Activated gamma-delta T cell treated with anti-CD3 and anti-CD28 coated beads, Interleukin-2, amount 50 U/mL, for 16 hours (primary cell): ENCODE data around the gene IFNL3.
"Not testable (repeated sequence)": the region's sequence is repeated elsewhere in the genome, so short reads cannot be mapped to it uniquely, and the experiment has no call there.

Experiments
- DNase-seq: peaks from one replicate; pipeline ENCODE4 v3.0.0-alpha.2; 2020; ENCODE audit warnings: low read depth

The IFNL3 gene

DNA sequence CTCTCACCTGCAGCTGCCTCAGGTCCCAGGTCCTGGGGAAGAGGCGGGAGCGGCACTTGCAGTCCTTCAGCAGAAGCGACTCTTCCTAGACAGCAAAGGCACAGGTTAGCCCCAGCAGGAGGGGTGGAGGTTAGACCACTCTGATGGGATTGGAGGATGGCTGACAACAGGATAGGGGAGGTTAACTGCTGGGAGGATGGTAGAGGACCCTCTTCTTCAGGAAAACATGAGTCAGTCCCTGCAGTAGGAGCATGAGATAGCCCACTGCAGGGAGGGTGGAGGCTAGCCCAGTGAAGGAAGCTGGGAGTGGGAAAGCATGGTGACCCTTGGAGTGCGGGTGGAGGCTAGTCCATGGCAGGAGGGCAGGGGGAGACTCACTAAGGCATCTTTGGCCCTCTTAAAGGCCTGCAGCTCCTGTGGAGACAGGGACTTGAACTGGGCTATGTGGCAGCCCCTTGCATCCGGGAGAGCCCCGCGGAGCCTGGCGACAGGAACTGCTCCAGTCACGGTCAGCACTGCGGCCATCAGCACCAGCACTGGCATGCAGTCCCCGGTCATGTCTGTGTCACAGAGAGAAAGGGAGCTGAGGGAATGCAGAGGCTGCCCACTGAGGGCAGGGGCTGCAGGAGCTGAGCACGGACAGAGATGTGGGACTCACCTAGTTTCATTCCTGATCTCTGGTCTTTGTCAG lies at the start of gene IFNL3:
Gene IFNL3, minus strand, starts transcription at position 597 of the 691 bp plus-strand sequence. Its CDS starts 39 bp downstream, at position 558.
- not testable (repeated sequence) for DNase-seq

DNA sequence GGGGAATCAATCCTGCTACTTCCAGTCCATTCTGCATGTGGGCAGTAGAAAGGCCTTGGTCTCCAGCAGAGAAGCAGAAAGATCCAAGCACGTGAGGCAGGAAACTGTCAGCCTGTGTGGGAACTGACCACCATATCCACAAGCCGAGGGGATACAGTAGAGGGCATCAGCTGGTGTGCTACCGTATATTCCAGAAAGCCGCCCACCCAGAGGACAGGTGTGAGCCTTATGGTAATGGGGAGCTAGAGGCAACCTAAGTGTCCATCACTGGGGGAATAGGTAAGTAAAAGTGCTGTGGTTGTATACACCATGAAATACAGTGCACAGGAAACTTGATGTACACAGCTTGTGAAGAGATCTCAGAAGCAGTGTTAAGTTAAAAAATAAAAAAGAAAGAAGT lies 48.6 kb upstream of the IFNL3 start:
- no peak for DNase-seq

DNA sequence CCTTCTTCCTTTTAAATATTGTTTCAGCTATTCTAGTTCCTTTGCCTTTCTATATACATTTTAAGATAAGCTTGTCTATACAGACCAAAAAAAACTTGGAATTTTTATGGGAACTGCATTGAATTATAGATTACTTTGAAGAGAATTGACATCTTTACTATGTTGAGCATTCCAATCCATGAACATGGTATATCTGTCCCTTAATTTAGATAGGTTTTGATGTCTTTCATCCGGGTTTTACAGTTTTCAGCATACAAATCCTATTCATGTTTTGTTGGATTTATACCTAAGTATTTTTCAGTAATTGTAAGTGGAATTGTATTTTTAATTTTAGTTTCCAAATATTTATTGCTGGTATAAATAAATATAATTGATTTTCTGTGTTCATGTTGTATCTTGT lies 39.2 kb upstream of the IFNL3 start:
- DNase-seq: no peak

DNA sequence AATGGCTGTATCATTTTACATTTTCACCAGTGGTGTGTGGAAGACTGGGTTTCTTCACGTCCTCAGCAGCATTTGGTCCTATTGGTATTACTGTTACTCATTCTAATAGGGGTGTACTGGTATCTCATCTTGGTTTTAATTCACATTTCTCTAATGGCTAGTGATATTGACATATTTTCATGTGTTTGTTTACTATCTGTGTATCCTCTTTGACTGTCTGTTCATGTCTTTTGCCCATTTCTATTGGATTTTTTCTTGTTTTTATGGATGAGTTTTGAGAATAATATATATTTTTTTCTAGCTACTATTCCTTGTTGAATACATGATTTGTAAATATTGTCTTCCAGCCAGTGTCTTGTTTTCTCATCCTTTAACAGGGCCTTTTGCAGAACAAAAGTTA lies 37.2 kb upstream of the IFNL3 start:
- no peak for DNase-seq

DNA sequence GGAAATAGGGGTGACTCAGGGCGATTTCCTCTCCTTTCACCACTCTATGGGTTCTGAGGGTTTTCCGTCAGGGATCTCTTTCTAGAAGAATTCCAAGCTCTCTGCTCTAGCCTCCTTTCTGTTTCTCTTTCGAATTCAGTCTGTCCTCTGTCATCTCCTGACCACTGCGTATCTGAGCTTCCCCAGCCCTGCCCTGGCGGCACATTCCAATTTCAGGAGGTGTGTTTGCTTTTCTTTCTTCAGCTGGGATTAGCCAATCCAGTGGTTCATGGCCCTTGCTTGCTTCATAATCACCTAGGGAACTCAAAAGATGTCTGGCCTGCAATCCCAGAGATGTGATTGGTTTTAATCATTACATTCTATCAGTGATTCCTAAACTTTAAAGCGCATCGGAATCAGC lies 32.8 kb upstream of the IFNL3 start:
- DNase-seq: no peak

DNA sequence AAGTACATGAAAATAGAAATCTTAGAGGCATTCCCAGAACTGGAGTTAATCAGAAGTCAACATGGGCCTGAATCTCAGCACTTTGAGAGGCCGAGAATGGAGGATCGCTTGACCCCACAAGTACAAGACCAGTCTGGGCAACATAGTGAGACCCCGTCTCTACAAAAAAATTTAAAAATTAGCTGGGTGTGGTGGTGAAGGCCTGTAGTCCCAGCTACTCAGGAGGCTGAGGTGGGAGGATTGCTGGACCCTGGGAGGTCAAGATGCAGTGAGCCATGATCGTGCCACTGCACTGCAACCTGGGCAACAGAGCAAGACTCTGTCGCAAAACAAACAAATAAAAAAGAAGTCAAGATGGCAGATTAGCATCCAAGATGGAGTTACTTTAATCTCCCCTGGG lies 31.9 kb upstream of the IFNL3 start:
- no peak for DNase-seq

DNA sequence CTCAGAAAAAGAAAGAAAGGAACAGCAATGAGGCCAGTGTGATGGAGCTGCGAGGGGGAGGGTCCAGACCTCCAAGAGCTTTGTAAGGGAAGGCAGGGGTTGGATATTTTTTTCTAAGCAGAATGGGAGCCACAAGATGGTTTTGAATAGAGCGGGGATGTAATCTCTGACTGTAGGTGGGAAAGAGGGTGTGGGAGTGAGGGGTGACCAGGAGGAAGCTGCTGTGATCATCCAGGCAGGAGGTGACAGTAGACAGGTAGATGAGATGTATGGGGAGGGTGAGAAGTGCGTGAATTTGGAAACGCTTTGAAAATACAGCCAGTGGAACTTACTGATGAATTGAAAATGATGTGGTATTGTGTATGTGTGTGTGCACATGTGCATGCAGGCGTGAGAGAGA lies 30.8 kb upstream of the IFNL3 start:
- no peak for DNase-seq

DNA sequence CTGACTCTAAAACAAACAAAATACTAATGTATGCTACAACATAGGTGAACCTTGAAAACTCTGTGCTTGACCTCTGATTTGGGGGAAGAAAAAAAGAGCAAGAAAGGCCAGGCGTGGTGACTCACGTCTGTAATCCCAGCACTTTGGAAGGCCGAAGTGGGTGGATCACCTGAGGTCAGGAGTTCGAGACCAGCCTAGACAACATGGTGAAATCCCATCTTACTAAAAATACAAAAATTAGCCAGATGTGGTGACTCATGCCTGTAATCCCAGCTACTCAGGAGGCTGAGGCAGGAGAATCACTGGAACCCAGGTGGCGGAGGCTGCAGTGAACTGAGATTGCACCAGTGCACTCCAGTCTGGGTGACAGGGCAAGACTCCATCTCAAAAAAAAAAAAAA lies 29.1 kb upstream of the IFNL3 start:
- DNase-seq: not testable (repeated sequence)

DNA sequence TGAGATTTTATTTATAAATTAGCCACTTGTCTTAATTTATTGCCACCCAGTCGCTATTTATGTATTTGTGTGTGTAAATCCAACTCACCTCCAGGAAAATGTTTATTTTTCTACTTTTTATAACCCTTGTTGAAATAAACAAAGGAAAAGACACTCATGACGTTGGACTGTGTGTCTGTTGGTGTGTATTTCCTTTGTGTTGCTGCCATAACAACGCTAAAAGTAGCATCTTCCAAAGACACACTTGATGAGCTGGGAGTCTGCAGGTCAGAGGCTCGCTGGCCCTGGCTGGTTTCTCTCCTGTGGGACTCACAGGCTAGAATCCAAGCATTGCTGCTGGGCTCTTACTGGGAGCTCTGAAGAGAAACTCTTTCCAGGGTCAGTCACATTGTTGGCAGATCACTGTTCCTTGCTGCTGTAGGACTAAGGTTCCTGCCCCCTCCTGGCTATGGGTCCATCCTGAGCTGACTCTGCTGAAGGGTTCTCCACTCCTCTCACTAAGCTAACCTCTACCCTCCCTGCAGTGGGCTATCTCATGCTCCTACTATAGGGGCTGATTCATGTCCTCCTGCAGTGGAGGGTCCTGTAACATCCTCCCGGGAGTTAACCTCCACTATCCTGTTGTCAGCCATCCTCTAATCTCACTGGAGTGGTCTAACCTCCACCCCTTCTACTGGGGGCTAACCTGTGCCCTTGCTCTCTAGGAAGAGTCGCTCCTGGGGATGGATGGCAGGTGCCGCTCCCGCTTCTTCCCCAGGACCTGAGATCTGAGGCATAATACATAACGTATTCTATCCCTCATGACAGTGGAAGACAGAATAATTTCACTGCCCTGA lies 25.4 kb upstream of the IFNL3 start:
- DNase-seq: no peak

DNA sequence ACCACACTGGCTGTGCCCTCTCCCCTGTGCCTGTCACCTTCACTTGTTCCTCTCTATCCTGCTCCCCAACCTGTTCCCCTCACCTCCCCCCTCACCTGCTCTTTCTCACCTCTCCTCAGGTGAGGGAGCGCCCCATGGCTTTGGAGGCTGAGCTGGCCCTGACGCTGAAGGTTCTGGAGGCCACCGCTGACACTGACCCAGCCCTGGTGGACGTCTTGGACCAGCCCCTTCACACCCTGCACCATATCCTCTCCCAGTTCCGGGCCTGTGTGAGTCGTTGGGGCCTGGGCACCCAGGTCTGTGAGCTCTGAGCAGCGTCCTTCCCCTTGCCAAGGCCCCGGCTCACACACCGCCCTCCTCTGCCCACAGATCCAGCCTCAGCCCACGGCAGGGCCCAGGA lies 24.6 kb upstream of the IFNL3 start:
- not testable (repeated sequence) for DNase-seq

DNA sequence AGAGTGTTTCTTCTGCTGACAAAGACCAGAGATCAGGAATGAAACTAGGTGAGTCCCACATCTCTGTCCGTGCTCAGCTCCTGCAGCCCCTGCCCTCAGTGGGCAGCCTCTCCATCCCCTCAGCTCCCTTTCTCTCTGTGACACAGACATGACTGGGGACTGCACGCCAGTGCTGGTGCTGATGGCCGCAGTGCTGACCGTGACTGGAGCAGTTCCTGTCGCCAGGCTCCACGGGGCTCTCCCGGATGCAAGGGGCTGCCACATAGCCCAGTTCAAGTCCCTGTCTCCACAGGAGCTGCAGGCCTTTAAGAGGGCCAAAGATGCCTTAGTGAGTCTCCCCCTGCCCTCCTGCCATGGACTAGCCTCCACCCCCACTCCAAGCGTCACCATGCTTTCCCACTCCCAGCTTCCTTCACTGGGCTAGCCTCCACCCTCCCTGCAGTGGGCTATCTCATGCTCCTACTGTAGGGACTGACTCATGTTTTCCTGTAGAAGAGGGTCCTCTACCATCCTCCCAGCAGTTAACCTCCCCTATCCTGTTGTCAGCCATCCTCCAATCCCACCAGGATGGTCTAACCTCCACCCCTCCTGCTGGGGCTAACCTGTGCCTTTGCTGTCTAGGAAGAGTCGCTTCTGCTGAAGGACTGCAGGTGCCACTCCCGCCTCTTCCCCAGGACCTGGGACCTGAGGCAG lies 23.9 kb upstream of the IFNL3 start:
- DNase-seq: not testable (repeated sequence)

DNA sequence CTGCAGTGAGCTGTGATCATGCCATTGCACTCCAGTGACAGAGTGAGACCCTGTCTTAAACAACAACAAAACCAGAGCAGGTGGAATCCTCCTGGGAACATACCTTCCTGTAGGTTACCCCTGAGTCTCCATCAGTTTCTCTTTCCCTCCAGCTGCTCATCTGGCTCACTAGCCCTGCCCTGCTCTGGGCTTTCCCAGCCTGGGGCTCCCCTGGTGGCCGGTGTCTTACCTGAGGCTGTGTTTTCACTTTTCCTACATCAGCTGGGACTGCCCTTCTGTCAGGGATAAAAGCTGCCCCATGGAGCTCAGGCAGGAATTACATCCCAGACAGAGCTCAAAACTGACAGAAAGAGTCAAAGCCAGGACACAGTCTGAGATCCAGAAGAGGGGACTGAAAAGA lies 23.3 kb upstream of the IFNL3 start, which contains the start of gene IFNL2:
Gene IFNL2, plus strand, starts transcription at position 312 of the 400 bp plus-strand sequence. CDS start 173 bp downstream, outside the sequence.
- not testable (repeated sequence) for DNase-seq

DNA sequence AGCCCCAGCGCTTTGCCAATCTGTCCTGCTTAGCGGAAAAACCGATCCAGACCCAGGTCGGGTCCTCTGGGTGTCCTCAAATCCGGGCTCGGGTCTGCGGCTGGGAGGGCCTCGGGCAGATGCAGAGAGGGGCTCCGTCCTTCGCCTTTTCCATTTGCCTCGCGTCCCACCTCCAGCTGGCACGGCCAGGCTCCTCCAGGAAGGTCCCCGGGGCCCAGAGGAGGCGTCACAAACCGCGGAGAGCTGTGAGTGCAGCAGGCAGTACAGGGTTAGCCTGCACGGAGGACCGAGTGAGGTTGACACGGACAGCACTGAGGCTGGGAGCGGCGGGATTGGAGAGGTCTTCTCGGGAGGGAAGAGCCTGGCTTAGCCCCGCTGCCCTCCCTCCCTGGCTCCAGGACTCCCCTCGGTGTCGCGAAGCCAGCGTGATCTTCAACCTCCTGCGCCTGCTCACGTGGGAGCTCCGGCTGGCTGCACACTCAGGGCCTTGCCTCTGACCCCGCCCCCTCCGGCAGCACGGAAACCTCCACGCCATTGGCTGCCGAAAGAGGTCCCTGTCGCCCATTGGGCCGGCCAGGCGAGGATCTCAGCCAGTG lies 20.6 kb upstream of the IFNL3 start:
- no peak for DNase-seq

DNA sequence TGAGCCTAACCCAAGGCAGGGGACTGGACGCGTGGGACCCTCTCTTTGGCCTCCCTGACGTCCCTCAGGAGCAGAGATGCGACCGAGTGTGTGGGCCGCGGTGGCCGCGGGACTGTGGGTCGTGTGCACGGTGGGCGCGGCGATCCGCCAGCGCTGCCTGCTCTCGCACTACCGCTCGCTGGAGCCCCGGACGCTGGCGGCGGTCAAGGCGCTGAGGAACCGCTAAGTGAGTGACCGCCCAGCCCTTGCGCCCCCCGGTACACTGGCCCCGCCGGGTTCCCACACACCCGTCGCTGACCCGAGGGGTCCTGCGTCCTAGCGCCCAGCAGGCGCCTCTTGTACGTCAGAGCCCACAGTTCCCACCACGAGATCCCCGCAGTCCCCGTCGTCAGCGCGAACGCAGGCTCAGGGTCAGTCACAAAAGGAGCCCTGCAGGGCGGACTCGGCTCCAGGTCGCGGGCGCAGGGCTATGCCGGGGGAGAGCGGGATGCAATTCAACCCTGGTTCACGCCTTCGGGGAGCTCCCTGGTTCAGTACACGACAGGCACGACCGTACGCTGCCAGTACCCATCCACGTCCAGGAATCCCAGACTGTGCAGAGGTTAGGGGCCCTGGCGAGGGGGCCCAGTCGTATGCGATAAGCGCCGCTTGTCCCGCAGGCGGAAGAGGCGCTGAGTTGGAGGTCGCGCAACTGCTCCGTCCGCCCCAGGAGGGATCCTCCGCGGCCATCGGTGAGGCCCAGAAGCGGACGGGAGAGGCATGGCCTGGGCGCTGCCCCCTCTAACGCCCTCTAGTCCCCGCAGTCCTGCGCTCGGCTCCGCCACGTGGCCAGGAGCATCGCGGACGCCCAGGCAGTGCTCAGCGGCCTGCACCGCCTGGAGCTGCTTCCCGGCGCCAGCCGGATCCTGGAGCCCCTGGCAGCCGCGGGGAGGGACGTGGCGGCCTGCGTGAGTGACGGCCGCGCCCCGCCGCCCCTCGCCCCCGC lies 19.8 kb upstream of the IFNL3 start:
- no peak for DNase-seq

DNA sequence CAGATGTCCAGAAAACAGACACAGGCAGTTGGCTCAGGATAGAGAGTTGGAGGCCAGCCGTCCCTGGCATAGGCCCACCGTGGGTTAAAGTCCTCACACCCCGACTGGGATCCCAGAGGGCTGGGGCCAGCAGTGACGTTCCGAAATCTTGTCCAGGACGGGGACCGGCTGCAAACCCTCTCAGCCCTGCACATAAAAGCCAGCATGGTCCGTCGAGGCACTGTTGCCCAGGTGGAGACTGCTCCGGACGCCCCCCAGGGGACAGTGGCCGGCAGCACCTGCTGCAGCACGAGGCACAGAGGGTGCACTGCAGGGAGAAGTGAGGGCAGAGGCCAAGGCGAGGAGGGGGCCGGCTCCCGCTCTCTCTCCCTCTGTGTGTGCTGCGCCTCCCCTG lies 19.1 kb upstream of the IFNL3 start:
- no peak for DNase-seq

DNA sequence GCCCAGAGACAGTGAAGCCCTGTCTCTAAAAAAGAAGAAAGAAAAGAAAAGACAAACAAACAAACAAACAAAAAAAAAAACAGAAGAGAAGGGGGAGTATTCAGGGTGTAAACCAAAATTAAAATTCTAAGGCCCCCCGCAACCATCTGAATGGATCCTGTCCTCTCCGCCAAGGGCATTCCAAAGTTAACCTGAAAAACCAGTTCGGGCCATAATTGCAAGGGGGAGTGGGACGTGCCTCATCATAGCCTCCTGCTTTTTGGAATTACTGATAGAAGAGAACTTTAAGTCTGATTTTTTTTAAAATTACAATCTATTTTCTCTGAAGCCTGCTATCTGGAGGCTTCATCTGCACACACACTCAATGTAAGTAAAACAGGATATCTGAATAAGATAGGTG lies 17.7 kb upstream of the IFNL3 start:
- no peak for DNase-seq

DNA sequence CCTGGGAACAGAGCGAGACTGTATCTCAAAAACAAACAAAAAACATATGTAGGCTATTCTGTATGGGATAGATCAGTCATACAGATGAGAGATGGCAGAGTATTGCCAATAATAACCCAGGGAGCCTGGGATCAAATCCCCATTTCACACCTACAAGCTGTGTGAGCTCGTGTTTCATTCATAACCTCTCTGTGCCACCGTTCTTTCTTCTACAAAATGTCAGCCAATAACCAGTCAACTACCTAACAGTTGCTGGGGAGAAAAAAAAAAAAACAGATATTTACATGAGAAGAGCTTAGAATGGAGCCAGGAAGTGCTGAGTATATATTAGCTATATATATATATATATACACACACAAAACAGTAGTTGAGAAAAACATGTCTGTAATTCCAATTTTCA lies 16.9 kb upstream of the IFNL3 start:
- DNase-seq: no peak

DNA sequence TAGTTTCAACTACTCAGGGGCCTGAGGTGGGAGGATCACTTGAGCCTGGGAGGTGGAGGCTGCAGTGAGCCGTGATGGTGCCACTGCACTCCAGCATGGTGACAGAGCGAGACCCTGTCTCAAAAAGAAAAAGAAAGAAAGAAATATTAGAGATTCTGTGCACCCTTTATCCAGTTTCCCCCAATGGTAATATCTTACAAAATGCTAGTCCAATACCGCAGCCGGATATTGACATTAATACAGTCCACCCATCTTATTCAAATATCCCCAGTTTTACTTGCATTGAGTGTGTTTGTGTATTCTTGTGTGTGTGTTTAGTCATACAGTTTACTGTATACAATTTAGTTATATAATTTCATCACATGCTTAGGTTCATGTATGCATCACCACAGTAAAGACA lies 12.4 kb upstream of the IFNL3 start:
- DNase-seq: no peak

DNA sequence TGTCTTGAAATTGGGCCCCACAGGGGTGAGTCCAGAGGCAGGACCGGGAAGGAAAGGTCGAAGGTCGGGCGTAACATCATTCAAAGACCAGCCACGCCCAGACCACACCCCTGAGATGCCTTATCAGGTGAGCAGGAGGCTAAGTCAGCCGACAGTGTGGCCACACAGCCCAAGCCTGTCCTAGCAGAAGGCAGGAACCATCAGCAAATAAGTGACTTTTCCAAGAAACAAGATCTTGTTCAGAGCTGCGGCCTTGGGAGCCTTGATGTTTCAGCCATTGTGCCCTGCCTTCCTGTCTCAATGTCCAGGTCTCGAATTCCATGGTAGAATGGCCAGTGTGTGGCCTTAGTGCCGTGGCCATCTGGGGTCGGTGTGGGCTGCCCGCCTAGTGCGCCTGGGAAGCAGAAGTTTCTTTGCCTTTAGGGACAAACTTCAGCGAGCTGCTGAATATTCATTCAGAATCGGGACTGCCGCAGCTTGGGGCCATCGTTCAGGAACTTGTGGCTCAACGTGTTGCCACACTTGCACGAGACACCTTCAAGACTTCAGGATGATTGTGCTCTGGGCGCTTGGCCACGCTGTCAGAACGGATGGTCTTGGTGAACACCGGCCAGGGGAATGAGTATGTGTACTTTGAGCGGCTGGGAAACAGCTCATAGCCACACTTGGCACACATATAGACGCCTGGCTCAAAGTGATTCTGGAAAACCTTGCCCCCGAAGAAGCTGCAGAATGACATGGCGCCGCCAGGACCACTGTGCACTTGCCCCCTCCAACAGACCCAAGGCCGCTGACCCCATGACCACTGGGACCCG lies 9.9 kb upstream of the IFNL3 start:
- DNase-seq: no peak
